Peyer's patch (tissue), 4 donors: ENCODE results near the gene CCT7.

ENCODE experiments used
- POLR2A ChIP-seq, 2 donors: fragments of 450-650 bp; IDR thresholded peaks; one replicate each; pipeline ENCODE4 v1.5.1; 2017; ENCODE audit warnings: antibody characterized with exemption in 2 of 2, mild to moderate bottlenecking in 2 of 2, moderate library complexity in 2 of 2
- TF ChIP-seq, protein P1 (sequence below), 6 experiments: fragments of 450-650 bp in 4 of 6; fragments of 200-600 bp in 2 of 6; sonication (generic) in 1 of 6; IDR thresholded peaks; one replicate each; pipeline ENCODE4 v1.5.1; 2017 to 2019; ENCODE audit warnings: antibody characterized with exemption in 6 of 6, mild to moderate bottlenecking in 3 of 6, moderate library complexity in 1 of 6

GRCh38 chr2:73228631-73229030 lies 5.5 kb upstream of the CCT7 start:
- TF ChIP-seq, protein P1, sequence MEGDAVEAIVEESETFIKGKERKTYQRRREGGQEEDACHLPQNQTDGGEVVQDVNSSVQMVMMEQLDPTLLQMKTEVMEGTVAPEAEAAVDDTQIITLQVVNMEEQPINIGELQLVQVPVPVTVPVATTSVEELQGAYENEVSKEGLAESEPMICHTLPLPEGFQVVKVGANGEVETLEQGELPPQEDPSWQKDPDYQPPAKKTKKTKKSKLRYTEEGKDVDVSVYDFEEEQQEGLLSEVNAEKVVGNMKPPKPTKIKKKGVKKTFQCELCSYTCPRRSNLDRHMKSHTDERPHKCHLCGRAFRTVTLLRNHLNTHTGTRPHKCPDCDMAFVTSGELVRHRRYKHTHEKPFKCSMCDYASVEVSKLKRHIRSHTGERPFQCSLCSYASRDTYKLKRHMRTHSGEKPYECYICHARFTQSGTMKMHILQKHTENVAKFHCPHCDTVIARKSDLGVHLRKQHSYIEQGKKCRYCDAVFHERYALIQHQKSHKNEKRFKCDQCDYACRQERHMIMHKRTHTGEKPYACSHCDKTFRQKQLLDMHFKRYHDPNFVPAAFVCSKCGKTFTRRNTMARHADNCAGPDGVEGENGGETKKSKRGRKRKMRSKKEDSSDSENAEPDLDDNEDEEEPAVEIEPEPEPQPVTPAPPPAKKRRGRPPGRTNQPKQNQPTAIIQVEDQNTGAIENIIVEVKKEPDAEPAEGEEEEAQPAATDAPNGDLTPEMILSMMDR (IDR thresholded peaks at IDR 0.05) = no peak
- TF ChIP-seq POLR2A (IDR thresholded peaks at IDR 0.05) = no peak
